Large intestine (tissue), 12 donors: Measurements from ENCODE around the gene TENM4. TPM values are rescaled to one million over a fixed set of nuclear protein-coding genes. Genes with fewer than 3 reads are reported as not detected.

Experiments
- DNase-seq, 2 donors: peaks; one replicate each; pipeline versions ENCODE4 v3.0.0 to v3.0.0-alpha.2; 2013
- H3K27ac ChIP-seq: one replicate; pipeline ENCODE4 v1.5.1; 2013; ENCODE audit warnings: low read length
- H3K27me3 ChIP-seq: 2 replicates; pipeline ENCODE4 v1.6.1; 2013; ENCODE audit warnings: low read length; ENCODE audit not compliant: control insufficient read depth, insufficient read depth
- H3K36me3 ChIP-seq: 2 replicates; pipeline ENCODE4 v1.6.1; 2013; ENCODE audit warnings: low read length; ENCODE audit not compliant: control insufficient read depth, insufficient read depth
- H3K4me1 ChIP-seq: one replicate; pipeline ENCODE4 v1.6.1; 2013; ENCODE audit warnings: low read length; ENCODE audit not compliant: control insufficient read depth, insufficient read depth
- H3K4me3 ChIP-seq: one replicate; pipeline ENCODE4 v1.5.1; 2013; ENCODE audit warnings: low read length
- H3K9me3 ChIP-seq: one replicate; pipeline ENCODE4 v1.6.1; 2013; ENCODE audit warnings: mild to moderate bottlenecking, low read depth, low read length, moderate library complexity; ENCODE audit not compliant: control insufficient read depth
- WGBS: methylation state at CpG from one replicate; pipeline ENCODE4 v1.1.5; 2013; ENCODE audit warnings: low lambda C conversion rate; ENCODE audit not compliant: insufficient coverage; 5-methylcytosine and 5-hydroxymethylcytosine counted together
- long read RNA-seq, 11 donors: transcript quantifications; one replicate each; lab custom pipeline, GENCODE V29; 2026
- polyA plus RNA-seq: library from polyadenylated mRNA; unstranded; fragments of 120-200 nt; gene quantifications from one replicate; pipeline ENCODE4 v1.2.1, GENCODE V29; 2013

TENM4 gene
- 2.1 TPM for polyA plus RNA-seq
- long read RNA-seq, donor 1 = 0 reads
- long read RNA-seq, donor 2 = 0 reads
- long read RNA-seq, donor 3 = 0 reads
- long read RNA-seq, donor 4 = 0 reads
- long read RNA-seq, donor 5 = 0 reads
- long read RNA-seq, donor 6 = 0 reads
- long read RNA-seq, donor 7 = 0 reads
- long read RNA-seq, donor 8 = 0 reads
- long read RNA-seq, donor 9 = 0 reads
- long read RNA-seq, donor 10 = 0 reads
- long read RNA-seq, donor 11 = 0 reads

- H3K27me3 ChIP-seq = peaks cover 90% of the 10 kb centered on the region
- H3K9me3 ChIP-seq = no peaks in the 10 kb centered on the region
- H3K4me1 ChIP-seq = peaks cover 21% of the 10 kb centered on the region
- WGBS = 3% methylated on average over 6 of the region's 74 CpGs
- H3K27ac ChIP-seq = peak within 1 kb of the TSS; percentile 9
- peak; percentile 62 to 80 for DNase-seq
- no peaks in the 10 kb centered on the region for H3K36me3 ChIP-seq
- H3K4me3 ChIP-seq = peak within 1 kb of the TSS; percentile 42
Observed at GRCh38 chr11:79440571-79441460, at the start of gene TENM4. TENM4 (minus strand) TSS chr11:79441030; CDS start chr11:79069944, 371,086 bp downstream.

- WGBS = 80% methylated on average over 1 of the region's 4 CpGs
- no peak overlapping the region for H3K27ac ChIP-seq
- no peak overlapping the region for H3K4me3 ChIP-seq
- no peaks in the 10 kb centered on the region for H3K9me3 ChIP-seq
- DNase-seq = no peak
- no peaks in the 10 kb centered on the region for H3K27me3 ChIP-seq
- peaks cover 9% of the 10 kb centered on the region for H3K4me1 ChIP-seq
- no peaks in the 10 kb centered on the region for H3K36me3 ChIP-seq
Observed at GRCh38 chr11:79488286-79488685, 47.5 kb upstream of the TENM4 start.

GRCh38 chr11:79487412-79487811, 46.6 kb upstream of the TENM4 start:
- WGBS = no CpG with 5 or more reads among the region's 2 CpGs
- Histone ChIP-seq H3K36me3 (no peaks in the 10 kb centered on the region), H3K27ac (no peak overlapping the region), H3K4me1 (peaks cover 9% of the 10 kb centered on the region), H3K27me3 (no peaks in the 10 kb centered on the region), H3K4me3 (no peak overlapping the region), H3K9me3 (no peaks in the 10 kb centered on the region)
- DNase-seq = no peak

GRCh38 chr11:79486242-79486984, 45.6 kb upstream of the TENM4 start:
- Histone ChIP-seq H3K4me3 (no peak overlapping the region), H3K36me3 (no peaks in the 10 kb centered on the region), H3K9me3 (no peaks in the 10 kb centered on the region), H3K27me3 (no peaks in the 10 kb centered on the region), H3K27ac (no peak overlapping the region), H3K4me1 (peaks cover 9% of the 10 kb centered on the region)
- DNase-seq = peak; percentile 70 to 82
- 40% methylated on average over 1 of the region's 6 CpGs for WGBS

- Histone ChIP-seq H3K27ac (no peak overlapping the region), H3K36me3 (no peaks in the 10 kb centered on the region), H3K27me3 (no peaks in the 10 kb centered on the region), H3K4me1 (peaks cover 9% of the 10 kb centered on the region), H3K9me3 (no peaks in the 10 kb centered on the region), H3K4me3 (no peak overlapping the region)
- no peak for DNase-seq
- no CpG with 5 or more reads among the region's 4 CpGs for WGBS
Observed at GRCh38 chr11:79485694-79486093, 44.9 kb upstream of the TENM4 start.

- no peaks in the 10 kb centered on the region for H3K9me3 ChIP-seq
- H3K4me1 ChIP-seq = peaks cover 9% of the 10 kb centered on the region
- H3K27ac ChIP-seq = no peak overlapping the region
- H3K36me3 ChIP-seq = no peaks in the 10 kb centered on the region
- no peaks in the 10 kb centered on the region for H3K27me3 ChIP-seq
- no peak overlapping the region for H3K4me3 ChIP-seq
- no peak for DNase-seq
Observed at GRCh38 chr11:79484872-79485271, 44.0 kb upstream of the TENM4 start.

- Histone ChIP-seq H3K36me3 (no peaks in the 10 kb centered on the region), H3K4me1 (peaks cover 9% of the 10 kb centered on the region), H3K4me3 (no peak overlapping the region), H3K27ac (no peak overlapping the region), H3K27me3 (no peaks in the 10 kb centered on the region), H3K9me3 (no peaks in the 10 kb centered on the region)
- WGBS = 50% methylated on average over 1 of the region's 3 CpGs
- DNase-seq = no peak
Observed at GRCh38 chr11:79482800-79483199, 42.0 kb upstream of the TENM4 start.

GRCh38 chr11:79481795-79482194, 41.0 kb upstream of the TENM4 start:
- WGBS = no CpG with 5 or more reads among the region's 3 CpGs
- no peak for DNase-seq
- no peaks in the 10 kb centered on the region for H3K36me3 ChIP-seq
- H3K4me3 ChIP-seq = no peak overlapping the region
- H3K9me3 ChIP-seq = no peaks in the 10 kb centered on the region
- no peaks in the 10 kb centered on the region for H3K27me3 ChIP-seq
- no peak overlapping the region for H3K27ac ChIP-seq
- H3K4me1 ChIP-seq = peaks cover 9% of the 10 kb centered on the region

- Histone ChIP-seq H3K9me3 (no peaks in the 10 kb centered on the region), H3K4me3 (no peak overlapping the region)
Observed at GRCh38 chr11:79480864-79481263, 40.0 kb upstream of the TENM4 start.

GRCh38 chr11:79472819-79473529, 32.1 kb upstream of the TENM4 start:
- no peak overlapping the region for H3K4me3 ChIP-seq
- H3K36me3 ChIP-seq = no peaks in the 10 kb centered on the region
- H3K9me3 ChIP-seq = no peaks in the 10 kb centered on the region
- 40% methylated on average over 1 of the region's 8 CpGs for WGBS
- no peak for DNase-seq
- H3K4me1 ChIP-seq = no peaks in the 10 kb centered on the region
- H3K27ac ChIP-seq = no peak overlapping the region
- peaks cover 10% of the 10 kb centered on the region for H3K27me3 ChIP-seq

More at GRCh38 chr11:79480864-79481263, 40.0 kb upstream of the TENM4 start:
- no peak for DNase-seq
- H3K4me1 ChIP-seq = peaks cover 3% of the 10 kb centered on the region
- no peaks in the 10 kb centered on the region for H3K27me3 ChIP-seq
- H3K27ac ChIP-seq = no peak overlapping the region
- no CpG with 5 or more reads among the region's 4 CpGs for WGBS
- no peaks in the 10 kb centered on the region for H3K36me3 ChIP-seq
